Mucosa of rectum (tissue), 2 donors: ENCODE results near the gene LPAR6.
"Not testable (repeated sequence)": the region's sequence is repeated elsewhere in the genome, so short reads cannot be mapped to it uniquely, and the experiment has no call there.

Experiments used
- H3K27ac ChIP-seq, 2 donors: one replicate each; pipeline ENCODE4 v1.7.0; 2013; ENCODE audit warnings: inconsistent platforms in 2 of 2, low read depth in 2 of 2, low read length in 2 of 2
- H3K27me3 ChIP-seq, 2 donors: one replicate each; pipeline ENCODE4 v1.7.0; 2013; ENCODE audit warnings: low read length in 2 of 2; ENCODE audit not compliant: control insufficient read depth in 2 of 2, insufficient read depth in 2 of 2
- H3K36me3 ChIP-seq, 2 donors: one replicate each; pipeline ENCODE4 v1.7.0; 2013; ENCODE audit warnings: low read length in 2 of 2; ENCODE audit not compliant: control insufficient read depth in 2 of 2, insufficient read depth in 2 of 2
- H3K4me1 ChIP-seq, 2 donors: one replicate each; pipeline ENCODE4 v1.7.0; 2013; ENCODE audit warnings: low read length in 2 of 2, mild to moderate bottlenecking in 1 of 2; ENCODE audit not compliant: control insufficient read depth in 2 of 2, insufficient read depth in 2 of 2
- H3K4me3 ChIP-seq, 2 donors: one replicate each; pipeline ENCODE4 v1.7.0; 2013; ENCODE audit warnings: low read length in 2 of 2
- H3K9ac ChIP-seq, 2 donors: one replicate each; pipeline ENCODE4 v1.7.0; 2013; ENCODE audit warnings: low read length in 2 of 2, low read depth in 1 of 2, mild to moderate bottlenecking in 1 of 2
- H3K9me3 ChIP-seq, 2 donors: one replicate each; pipeline ENCODE4 v1.7.0; 2013; ENCODE audit warnings: low read length in 2 of 2; ENCODE audit not compliant: control insufficient read depth in 2 of 2
- donor health status: healthy.
- donor health status: Normal muscosa, but diverticular disease.

The LPAR6 gene

GRCh38 chr13:48412881-48413351, at the start of gene LPAR6:
LPAR6 (minus strand) TSS chr13:48413113; CDS start chr13:48412423, 690 bp downstream.
- H3K36me3 ChIP-seq = no peaks in the 10 kb centered on the region
- no peaks in the 10 kb centered on the region for H3K9me3 ChIP-seq
- no peaks in the 10 kb centered on the region for H3K27me3 ChIP-seq
- peaks cover 0 to 8% of the 10 kb centered on the region in 2 donors for H3K4me1 ChIP-seq
- H3K27ac ChIP-seq = peak within 1 kb of the TSS; percentile 74 to 84
- peak within 1 kb of the TSS; percentile 74 to 87 for H3K4me3 ChIP-seq
- peak within 1 kb of the TSS; percentile 72 to 85 for H3K9ac ChIP-seq

- Histone ChIP-seq H3K27ac (no peak overlapping the region), H3K4me1 (no peaks in the 10 kb centered on the region), H3K9me3 (no peaks in the 10 kb centered on the region), H3K9ac (no peak overlapping the region), H3K4me3 (no peak overlapping the region), H3K27me3 (no peaks in the 10 kb centered on the region), H3K36me3 (peaks cover 10 to 15% of the 10 kb centered on the region in 2 donors)
These were observed 44.8 kb upstream of the LPAR6 start for GRCh38 chr13:48457578-48458242.

- no peaks in the 10 kb centered on the region for H3K9me3 ChIP-seq
- H3K4me3 ChIP-seq = no peak overlapping the region
- H3K4me1 ChIP-seq = no peaks in the 10 kb centered on the region
- H3K36me3 ChIP-seq = peaks cover 10 to 15% of the 10 kb centered on the region in 2 donors
- H3K27ac ChIP-seq = no peak overlapping the region
- H3K27me3 ChIP-seq = no peaks in the 10 kb centered on the region
- H3K9ac ChIP-seq = no peak overlapping the region
These were observed 43.6 kb upstream of the LPAR6 start for GRCh38 chr13:48456546-48456945.

- not testable (repeated sequence) for H3K27ac ChIP-seq, H3K36me3 ChIP-seq, H3K9ac ChIP-seq, H3K27me3 ChIP-seq, H3K4me3 ChIP-seq, H3K9me3 ChIP-seq, H3K4me1 ChIP-seq
These were observed 38.3 kb upstream of the LPAR6 start for GRCh38 chr13:48451196-48451595.

GRCh38 chr13:48449656-48450055, 36.7 kb upstream of the LPAR6 start:
- H3K27ac ChIP-seq = no peak overlapping the region

GRCh38 chr13:48448959-48449614, 36.2 kb upstream of the LPAR6 start:
- H3K27me3 ChIP-seq = no peaks in the 10 kb centered on the region
- no peak overlapping the region for H3K27ac ChIP-seq
- no peaks in the 10 kb centered on the region for H3K4me1 ChIP-seq
- H3K9me3 ChIP-seq = no peaks in the 10 kb centered on the region
- H3K9ac ChIP-seq = no peak overlapping the region
- H3K36me3 ChIP-seq = peaks cover 0 to 7% of the 10 kb centered on the region in 2 donors
- H3K4me3 ChIP-seq = peak overlapping the region in 1 of 2 donors; percentile 3

More at GRCh38 chr13:48449656-48450055, 36.7 kb upstream of the LPAR6 start:
- H3K4me1 ChIP-seq = no peaks in the 10 kb centered on the region
- no peaks in the 10 kb centered on the region for H3K9me3 ChIP-seq
- no peak overlapping the region for H3K9ac ChIP-seq
- H3K4me3 ChIP-seq = no peak overlapping the region
- H3K27me3 ChIP-seq = no peaks in the 10 kb centered on the region
- H3K36me3 ChIP-seq = peaks cover 0 to 7% of the 10 kb centered on the region in 2 donors

- no peak overlapping the region for H3K4me3 ChIP-seq
- H3K36me3 ChIP-seq = peaks cover 0 to 4% of the 10 kb centered on the region in 2 donors
- no peaks in the 10 kb centered on the region for H3K4me1 ChIP-seq
- H3K9me3 ChIP-seq = no peaks in the 10 kb centered on the region
- no peak overlapping the region for H3K27ac ChIP-seq
- H3K27me3 ChIP-seq = no peaks in the 10 kb centered on the region
- H3K9ac ChIP-seq = no peak overlapping the region
These were observed 35.5 kb upstream of the LPAR6 start for GRCh38 chr13:48448285-48448958.

GRCh38 chr13:48446464-48446863, 33.6 kb upstream of the LPAR6 start:
- Histone ChIP-seq H3K4me1 (no peaks in the 10 kb centered on the region), H3K27ac (no peak overlapping the region), H3K27me3 (no peaks in the 10 kb centered on the region), H3K4me3 (no peak overlapping the region), H3K9ac (no peak overlapping the region), H3K9me3 (no peaks in the 10 kb centered on the region), H3K36me3 (no peaks in the 10 kb centered on the region)

- H3K27me3 ChIP-seq = no peaks in the 10 kb centered on the region
- H3K27ac ChIP-seq = no peak overlapping the region
- H3K4me3 ChIP-seq = no peak overlapping the region
- no peaks in the 10 kb centered on the region for H3K4me1 ChIP-seq
- no peaks in the 10 kb centered on the region for H3K36me3 ChIP-seq
- no peak overlapping the region for H3K9ac ChIP-seq
- H3K9me3 ChIP-seq = no peaks in the 10 kb centered on the region
These were observed 30.7 kb upstream of the LPAR6 start for GRCh38 chr13:48443442-48444208.
